HPDE6-E6E7 (cell line): Measurements from ENCODE around the gene NMU.
"Not testable (repeated sequence)": the region's sequence is repeated elsewhere in the genome, so short reads cannot be mapped to it uniquely, and the experiment has no call there.

ENCODE experiments used
- DNase-seq: peaks from one replicate; pipeline ENCODE4 v3.0.0; 2011; ENCODE audit warnings: missing footprints; ENCODE audit errors: extremely low spot score

The NMU gene

DNA sequence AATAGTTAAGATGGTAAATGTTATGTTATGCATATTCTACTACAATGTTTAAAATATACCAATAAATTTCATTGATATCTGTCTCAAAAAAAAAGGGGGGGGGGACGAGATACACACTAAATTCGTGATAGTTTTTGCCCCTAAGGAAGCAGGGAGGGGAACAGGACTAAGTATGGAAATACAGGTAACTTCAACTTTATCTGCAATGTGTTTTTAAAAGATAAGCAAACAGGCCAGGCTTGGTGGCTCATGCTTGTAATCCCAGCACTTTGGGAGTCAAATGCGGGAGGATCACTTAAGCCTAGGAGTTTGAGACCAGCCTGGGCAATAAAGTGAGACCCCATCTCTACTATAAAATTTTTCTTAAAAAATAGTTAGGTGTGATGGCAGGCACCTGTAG lies 76.0 kb downstream of the NMU start:
- no peak for DNase-seq

DNA sequence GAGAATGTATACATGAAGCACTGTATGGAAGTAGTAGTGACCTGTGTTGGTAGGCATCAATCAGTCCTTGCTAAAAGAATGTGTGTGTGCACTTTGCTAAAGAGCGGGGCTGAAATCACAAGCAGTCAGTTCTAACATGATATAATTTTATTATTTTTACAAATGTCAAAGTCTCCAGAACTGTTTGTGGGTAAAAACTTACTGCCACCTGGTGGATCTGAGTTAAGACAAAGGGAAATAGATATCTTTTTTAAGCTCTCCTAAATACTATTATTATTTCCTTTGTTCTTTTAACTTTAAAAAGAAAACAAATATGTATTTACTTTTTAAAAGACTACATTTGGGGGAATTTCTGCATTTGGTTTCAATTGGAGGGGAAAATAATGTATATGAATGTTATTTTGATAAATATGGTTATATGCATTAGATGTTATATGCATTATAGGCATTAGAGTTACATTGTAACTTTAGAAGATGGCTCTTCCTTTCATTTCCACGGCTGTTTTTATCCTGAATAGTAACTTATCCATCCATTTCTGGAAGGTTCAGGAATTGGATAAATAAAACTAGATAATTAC lies 81.6 kb downstream of the NMU start:
- no peak for DNase-seq

GRCh38 chr4:55553441-55554201 lies 82.5 kb downstream of the NMU start:
- DNase-seq: no peak

DNA sequence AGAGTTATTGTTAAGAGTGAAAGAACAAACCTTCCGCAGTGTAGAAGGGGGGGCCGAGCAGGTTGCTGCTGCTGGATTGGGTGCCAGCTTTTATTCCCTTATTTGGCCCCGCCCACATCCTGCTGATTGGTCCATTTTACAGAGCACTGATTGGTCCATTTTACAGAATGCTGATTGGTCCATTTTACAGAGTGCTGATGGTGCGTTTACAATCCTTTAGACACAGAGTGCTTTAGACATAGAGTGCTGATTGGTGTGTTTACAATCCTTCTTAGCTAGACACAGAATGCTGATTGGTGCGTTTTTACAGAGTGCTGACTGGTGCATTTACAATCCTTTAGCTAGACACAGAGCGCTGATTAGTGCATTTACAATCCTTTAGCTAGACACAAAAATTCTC lies 84.1 kb downstream of the NMU start:
- not testable (repeated sequence) for DNase-seq

DNA sequence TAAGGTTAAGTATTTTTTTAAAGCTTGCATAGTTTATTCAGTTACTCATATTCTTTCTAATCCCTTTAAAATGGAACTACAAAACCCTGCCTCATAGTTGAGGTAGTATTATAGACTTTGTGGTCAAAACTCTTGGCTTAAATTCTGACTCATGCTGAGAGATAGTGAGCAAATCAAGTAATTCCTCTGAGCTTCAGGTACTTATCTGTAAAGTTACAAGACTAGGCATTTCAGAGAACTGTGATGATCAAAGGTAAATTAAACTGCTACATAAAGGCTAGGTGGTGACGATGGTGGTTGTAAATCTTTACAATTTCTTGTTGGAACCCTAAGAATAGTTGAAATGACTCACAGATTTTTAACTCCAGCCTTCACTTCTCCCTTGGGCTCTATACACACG lies 86.2 kb downstream of the NMU start:
- peak; percentile 61 for DNase-seq

DNA sequence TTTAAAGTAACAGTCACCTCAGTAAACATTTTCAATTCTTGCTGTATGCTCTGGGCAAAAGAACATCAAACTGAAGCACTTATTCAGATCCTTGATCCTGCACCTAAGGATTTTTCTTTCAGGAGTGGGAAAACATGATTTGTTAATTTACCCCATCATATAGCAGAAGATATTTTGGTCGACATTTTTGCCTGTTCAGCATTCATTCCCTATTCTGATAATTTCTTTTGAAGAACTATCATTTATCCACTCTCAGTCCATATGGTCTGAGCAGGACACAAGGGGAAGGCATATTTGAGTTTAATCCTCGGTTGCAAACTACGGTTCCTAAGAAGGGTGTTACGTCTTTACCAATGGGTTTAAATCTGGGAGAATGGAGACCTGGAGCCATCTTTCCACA lies 88.2 kb downstream of the NMU start:
- no peak for DNase-seq

- no peak for DNase-seq
Observed at GRCh38 chr4:55547466-55547770, 88.7 kb downstream of the NMU start.

- peak; percentile 47 for DNase-seq
Observed at GRCh38 chr4:55546756-55547465, 89.2 kb downstream of the NMU start, which contains the start of gene CLOCK. CLOCK (minus strand) TSS chr4:55546909; CDS start chr4:55482785, 64,124 bp downstream.

- DNase-seq: no peak
Observed at GRCh38 chr4:55546506-55546755, 89.7 kb downstream of the NMU start.

DNA sequence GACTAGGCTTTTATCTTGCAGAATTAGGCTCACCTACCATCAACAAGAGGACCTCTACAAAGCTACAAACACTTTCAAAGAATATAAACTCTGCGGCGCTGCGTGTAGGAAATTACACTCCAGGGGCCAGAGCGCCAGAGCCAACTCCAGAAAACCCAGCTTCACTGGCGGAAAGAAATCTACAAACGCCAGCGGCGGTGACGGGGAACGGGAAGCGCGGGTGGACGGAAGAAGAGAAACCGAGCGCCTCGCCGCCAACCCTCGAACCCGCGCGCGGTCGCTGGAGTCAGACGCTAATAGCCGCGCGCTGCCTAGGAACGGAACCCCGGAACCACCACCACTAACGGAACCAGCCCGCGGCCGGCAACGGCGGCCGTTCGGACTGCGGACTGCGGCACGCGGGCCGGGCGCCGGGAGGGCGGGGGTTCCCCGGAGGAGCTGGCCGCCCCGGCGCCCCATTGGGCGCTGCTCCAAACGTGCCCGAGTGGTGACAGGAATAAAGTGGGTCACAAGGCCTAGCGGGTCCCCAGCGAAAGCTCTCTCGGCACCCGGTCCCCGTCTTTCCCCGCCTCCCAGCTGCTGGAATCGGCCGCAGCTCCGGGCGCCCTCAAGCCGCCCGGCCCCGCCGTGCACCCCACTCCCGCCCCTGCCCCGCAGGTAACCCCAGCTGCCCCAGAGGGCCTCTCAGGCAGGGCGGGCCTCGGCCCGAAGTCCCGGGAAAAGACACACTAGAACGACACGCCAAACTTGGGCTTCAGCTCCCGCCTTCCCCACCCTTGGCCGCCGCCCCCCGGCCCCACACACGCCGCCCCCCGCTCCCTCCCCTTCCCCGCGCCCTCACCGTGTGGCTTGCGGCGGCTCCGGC lies 90.2 kb downstream of the NMU start:
- peak; percentile 31 for DNase-seq
